ENCODE data around the gene FAM174B.

The FAM174B gene

DNA sequence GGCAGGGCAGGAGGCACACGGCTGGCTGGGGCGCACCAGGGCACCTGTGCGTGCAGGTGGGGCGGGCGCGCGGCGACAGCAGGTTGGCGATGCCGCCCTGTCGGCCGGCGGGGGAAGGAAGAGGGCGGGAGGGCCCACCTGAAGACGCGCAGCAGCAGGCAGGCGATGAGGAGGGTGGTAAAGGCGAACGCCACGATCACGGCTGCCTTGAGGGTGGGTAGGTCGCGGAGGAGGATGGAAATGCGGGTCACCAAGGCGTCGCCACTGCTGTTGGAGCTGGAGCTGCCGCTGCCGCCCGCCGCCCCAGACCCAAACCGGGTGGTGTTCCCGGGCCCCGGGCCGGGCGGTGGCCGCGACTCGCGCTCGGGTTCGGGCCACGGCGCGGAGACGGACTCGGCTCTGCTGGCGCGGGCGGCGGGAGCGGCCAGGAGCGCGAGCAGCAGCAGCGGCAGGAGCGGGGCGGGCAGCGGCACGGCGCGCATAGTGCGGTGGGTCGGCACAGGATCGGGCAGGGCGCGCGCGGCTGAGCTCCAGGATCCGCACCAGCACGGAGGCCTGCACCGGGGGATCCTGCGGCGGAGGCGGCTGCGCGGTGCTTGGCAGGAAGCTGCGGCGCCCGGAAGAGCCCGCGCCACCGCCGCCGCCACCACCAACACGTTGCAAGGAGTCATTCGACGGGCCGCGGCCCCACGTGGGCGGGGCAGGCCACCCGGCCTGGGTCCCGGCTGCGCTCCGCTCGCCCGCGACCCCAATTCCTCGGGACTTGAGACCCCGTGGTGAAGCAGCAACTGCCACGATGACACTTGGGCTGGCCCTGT lies at the start of gene FAM174B:
FAM174B (minus strand) TSS at position 598 of the 818 bp plus-strand sequence.
- peaks cover 3% of the 10 kb centered on the region for H3K9me3 Mint-ChIP-seq
- peaks cover 58% of the 10 kb centered on the region for H3K27me3 Mint-ChIP-seq (ENCODE audit: low read depth)
- peak within 1 kb of the TSS; percentile 67 for H3K4me3 Mint-ChIP-seq
- peaks cover 5% of the 10 kb centered on the region for H3K4me1 Mint-ChIP-seq (ENCODE audit: low read depth)
- no peak within 1 kb of the TSS for H3K27ac Mint-ChIP-seq
- no peaks in the 10 kb centered on the region for H3K36me3 Mint-ChIP-seq (ENCODE audit: low read depth)
- DNase-seq (ENCODE audit: low spot score): peak; percentile 26

DNA sequence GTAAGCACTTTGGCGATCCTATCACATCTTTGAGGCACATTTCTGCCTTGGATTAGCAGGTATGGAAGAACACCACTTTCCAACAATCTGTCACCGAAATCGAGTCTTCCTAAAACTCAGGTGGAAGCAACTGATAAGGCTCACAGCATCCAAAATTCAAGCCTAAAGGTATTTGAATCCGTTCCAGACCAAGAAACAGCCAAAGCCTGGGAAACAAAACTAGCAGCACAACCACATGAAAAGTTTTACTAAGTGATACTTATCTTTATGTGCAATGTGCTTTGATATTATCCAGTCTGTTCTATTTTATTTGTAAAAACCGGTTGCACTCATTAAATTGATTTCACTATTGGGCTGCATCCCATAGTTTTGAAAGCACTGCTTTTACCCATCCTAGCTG lies 40.5 kb upstream of the FAM174B start:
- H3K4me3 Mint-ChIP-seq: no peak overlapping the region
- peaks cover 4% of the 10 kb centered on the region for H3K27me3 Mint-ChIP-seq (ENCODE audit: low read depth)
- peaks cover 4% of the 10 kb centered on the region for H3K9me3 Mint-ChIP-seq
- DNase-seq (ENCODE audit: low spot score): no peak
- no peaks in the 10 kb centered on the region for H3K4me1 Mint-ChIP-seq (ENCODE audit: low read depth)
- no peak overlapping the region for H3K27ac Mint-ChIP-seq
- H3K36me3 Mint-ChIP-seq (ENCODE audit: low read depth): no peaks in the 10 kb centered on the region

GRCh38 chr15:92693691-92694331 lies 38.2 kb upstream of the FAM174B start:
- Mint-ChIP-seq H3K27ac (no peak overlapping the region), H3K4me3 (no peak overlapping the region), H3K9me3 (peaks cover 13% of the 10 kb centered on the region), H3K27me3 (ENCODE audit: low read depth) (peaks cover 4% of the 10 kb centered on the region), H3K4me1 (ENCODE audit: low read depth) (no peaks in the 10 kb centered on the region), H3K36me3 (ENCODE audit: low read depth) (no peaks in the 10 kb centered on the region)
- no peak for DNase-seq (ENCODE audit: low spot score)

GRCh38 chr15:92690395-92690794 lies 34.8 kb upstream of the FAM174B start:
- Mint-ChIP-seq H3K4me3 (no peak overlapping the region), H3K27me3 (ENCODE audit: low read depth) (peaks cover 6% of the 10 kb centered on the region), H3K9me3 (peaks cover 10% of the 10 kb centered on the region), H3K27ac (no peak overlapping the region), H3K36me3 (ENCODE audit: low read depth) (no peaks in the 10 kb centered on the region), H3K4me1 (ENCODE audit: low read depth) (no peaks in the 10 kb centered on the region)
- no peak for DNase-seq (ENCODE audit: low spot score)

DNA sequence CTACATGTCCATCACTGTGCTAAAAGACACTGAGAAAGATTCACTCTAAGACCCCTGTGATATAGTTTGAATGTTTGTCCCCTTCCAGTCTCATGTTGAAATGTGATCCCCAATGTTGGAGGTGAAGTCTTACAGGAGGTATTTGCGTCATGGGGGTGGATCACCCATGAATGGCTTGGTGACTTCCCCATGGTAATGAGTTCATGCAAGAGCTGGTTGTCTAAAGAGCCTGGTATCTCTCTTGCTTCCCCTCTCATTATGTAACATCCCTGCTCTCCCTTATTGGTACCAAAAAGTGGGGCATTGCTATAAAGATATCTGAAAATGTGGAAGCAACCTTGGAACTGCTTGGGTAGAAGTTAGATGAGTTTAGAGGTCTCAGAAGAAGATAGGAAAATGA lies 32.2 kb upstream of the FAM174B start:
- Mint-ChIP-seq H3K4me1 (ENCODE audit: low read depth) (no peaks in the 10 kb centered on the region), H3K27ac (no peak overlapping the region), H3K4me3 (no peak overlapping the region), H3K27me3 (ENCODE audit: low read depth) (peaks cover 10% of the 10 kb centered on the region), H3K36me3 (ENCODE audit: low read depth) (no peaks in the 10 kb centered on the region), H3K9me3 (peaks cover 10% of the 10 kb centered on the region)
- no peak for DNase-seq (ENCODE audit: low spot score)

GRCh38 chr15:92687195-92687602 lies 31.6 kb upstream of the FAM174B start:
- Mint-ChIP-seq H3K9me3 (peaks cover 10% of the 10 kb centered on the region), H3K4me1 (ENCODE audit: low read depth) (no peaks in the 10 kb centered on the region)

GRCh38 chr15:92683511-92683834 lies 27.9 kb upstream of the FAM174B start:
- H3K36me3 Mint-ChIP-seq (ENCODE audit: low read depth): no peaks in the 10 kb centered on the region
- no peaks in the 10 kb centered on the region for H3K4me1 Mint-ChIP-seq (ENCODE audit: low read depth)
- H3K4me3 Mint-ChIP-seq: no peak overlapping the region
- H3K27ac Mint-ChIP-seq: no peak overlapping the region
- H3K27me3 Mint-ChIP-seq (ENCODE audit: low read depth): peaks cover 13% of the 10 kb centered on the region
- DNase-seq (ENCODE audit: low spot score): no peak
- no peaks in the 10 kb centered on the region for H3K9me3 Mint-ChIP-seq

More at GRCh38 chr15:92687195-92687602, 31.6 kb upstream of the FAM174B start:
- Mint-ChIP-seq H3K4me3 (no peak overlapping the region), H3K27ac (no peak overlapping the region), H3K36me3 (ENCODE audit: low read depth) (no peaks in the 10 kb centered on the region), H3K27me3 (ENCODE audit: low read depth) (peaks cover 13% of the 10 kb centered on the region)
- no peak for DNase-seq (ENCODE audit: low spot score)

- H3K4me3 Mint-ChIP-seq: no peak overlapping the region
- H3K9me3 Mint-ChIP-seq: no peaks in the 10 kb centered on the region
- no peaks in the 10 kb centered on the region for H3K36me3 Mint-ChIP-seq (ENCODE audit: low read depth)
- no peak for DNase-seq (ENCODE audit: low spot score)
- no peaks in the 10 kb centered on the region for H3K4me1 Mint-ChIP-seq (ENCODE audit: low read depth)
- H3K27ac Mint-ChIP-seq: no peak overlapping the region
- H3K27me3 Mint-ChIP-seq (ENCODE audit: low read depth): peaks cover 17% of the 10 kb centered on the region
Observed at GRCh38 chr15:92682741-92683510, 27.4 kb upstream of the FAM174B start.

GRCh38 chr15:92681141-92681631 lies 25.6 kb upstream of the FAM174B start:
- no peaks in the 10 kb centered on the region for H3K9me3 Mint-ChIP-seq
- no peaks in the 10 kb centered on the region for H3K4me1 Mint-ChIP-seq (ENCODE audit: low read depth)
- H3K27me3 Mint-ChIP-seq (ENCODE audit: low read depth): peaks cover 23% of the 10 kb centered on the region
- no peak for DNase-seq (ENCODE audit: low spot score)
- H3K4me3 Mint-ChIP-seq: no peak overlapping the region
- H3K27ac Mint-ChIP-seq: no peak overlapping the region
- no peaks in the 10 kb centered on the region for H3K36me3 Mint-ChIP-seq (ENCODE audit: low read depth)

- no peak for DNase-seq (ENCODE audit: low spot score)
- H3K4me3 Mint-ChIP-seq: no peak overlapping the region
- H3K4me1 Mint-ChIP-seq (ENCODE audit: low read depth): no peaks in the 10 kb centered on the region
- peaks cover 20% of the 10 kb centered on the region for H3K27me3 Mint-ChIP-seq (ENCODE audit: low read depth)
- H3K9me3 Mint-ChIP-seq: no peaks in the 10 kb centered on the region
- no peaks in the 10 kb centered on the region for H3K36me3 Mint-ChIP-seq (ENCODE audit: low read depth)
- no peak overlapping the region for H3K27ac Mint-ChIP-seq
Observed at GRCh38 chr15:92677999-92678398, 22.4 kb upstream of the FAM174B start.

- no peaks in the 10 kb centered on the region for H3K9me3 Mint-ChIP-seq
- H3K27me3 Mint-ChIP-seq (ENCODE audit: low read depth): peaks cover 18% of the 10 kb centered on the region
- no peak for DNase-seq (ENCODE audit: low spot score)
- no peaks in the 10 kb centered on the region for H3K36me3 Mint-ChIP-seq (ENCODE audit: low read depth)
- H3K4me1 Mint-ChIP-seq (ENCODE audit: low read depth): no peaks in the 10 kb centered on the region
- no peak overlapping the region for H3K27ac Mint-ChIP-seq
- H3K4me3 Mint-ChIP-seq: no peak overlapping the region
Observed at GRCh38 chr15:92676561-92676960, 21.0 kb upstream of the FAM174B start.

- H3K4me1 Mint-ChIP-seq (ENCODE audit: low read depth): no peaks in the 10 kb centered on the region
- H3K4me3 Mint-ChIP-seq: no peak overlapping the region
- no peaks in the 10 kb centered on the region for H3K9me3 Mint-ChIP-seq
- DNase-seq (ENCODE audit: low spot score): no peak
- no peaks in the 10 kb centered on the region for H3K36me3 Mint-ChIP-seq (ENCODE audit: low read depth)
- peaks cover 18% of the 10 kb centered on the region for H3K27me3 Mint-ChIP-seq (ENCODE audit: low read depth)
- H3K27ac Mint-ChIP-seq: no peak overlapping the region
Observed at GRCh38 chr15:92675485-92675884, 19.9 kb upstream of the FAM174B start.

DNA sequence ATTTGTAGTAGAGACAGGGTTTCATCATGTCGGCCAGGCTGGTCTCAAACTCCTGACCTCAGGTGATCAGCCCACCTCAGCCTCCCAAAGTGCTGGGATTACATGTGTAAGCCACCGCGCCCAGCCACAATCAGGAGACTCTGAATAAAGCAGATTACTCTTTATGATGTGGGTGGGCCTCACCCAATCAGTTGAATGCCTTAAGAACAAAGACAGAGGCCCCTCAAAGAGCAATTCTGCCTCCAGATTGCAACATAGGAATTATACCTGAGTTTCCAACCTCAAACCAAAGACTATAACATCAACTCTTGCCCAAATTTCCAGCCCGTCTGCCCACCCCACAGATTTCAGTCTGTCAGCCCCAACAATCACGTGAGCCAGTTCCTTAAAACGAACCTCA lies 18.8 kb upstream of the FAM174B start:
- Mint-ChIP-seq H3K36me3 (ENCODE audit: low read depth) (no peaks in the 10 kb centered on the region), H3K27me3 (ENCODE audit: low read depth) (peaks cover 18% of the 10 kb centered on the region), H3K27ac (no peak overlapping the region), H3K4me3 (no peak overlapping the region), H3K4me1 (ENCODE audit: low read depth) (no peaks in the 10 kb centered on the region), H3K9me3 (no peaks in the 10 kb centered on the region)
- no peak for DNase-seq (ENCODE audit: low spot score)

GRCh38 chr15:92672102-92672501 lies 16.5 kb upstream of the FAM174B start:
- Mint-ChIP-seq H3K27ac (no peak overlapping the region), H3K9me3 (no peaks in the 10 kb centered on the region), H3K4me1 (ENCODE audit: low read depth) (no peaks in the 10 kb centered on the region), H3K27me3 (ENCODE audit: low read depth) (peaks cover 13% of the 10 kb centered on the region), H3K4me3 (no peak overlapping the region), H3K36me3 (ENCODE audit: low read depth) (no peaks in the 10 kb centered on the region)
- no peak for DNase-seq (ENCODE audit: low spot score)

Data from T-helper 2 cell treated with Interferon-gamma antibody and Interleukin-4, amounts not matched to agents 5 μg/mL and 100 μg/mL, for 36 hours (primary cell).